Suprapubic skin (tissue), 4 donors: ENCODE results near the gene TTL. TPM values are rescaled to one million over a fixed set of nuclear protein-coding genes. Genes with fewer than 3 reads are reported as not detected.

Experiments used
- DNase-seq, 2 donors: peaks; one replicate each; pipeline ENCODE4 v3.0.0-alpha.2; 2019; ENCODE audit warnings: low spot score in 2 of 2
- H3K27ac ChIP-seq: fragments of 200-600 bp; sonication (generic); one replicate; pipeline ENCODE4 v1.5.1; 2019
- H3K27me3 ChIP-seq: fragments of 200-600 bp; sonication (generic); one replicate; pipeline ENCODE4 v1.5.1; 2019
- H3K36me3 ChIP-seq: fragments of 200-600 bp; sonication (generic); one replicate; pipeline ENCODE4 v1.5.1; 2019
- H3K4me1 ChIP-seq: fragments of 200-600 bp; sonication (generic); one replicate; pipeline ENCODE4 v1.5.1; 2019
- H3K4me3 ChIP-seq: fragments of 200-600 bp; sonication (generic); one replicate; pipeline ENCODE4 v1.5.1; 2019; ENCODE audit warnings: mild to moderate bottlenecking
- H3K9me3 ChIP-seq: fragments of 200-600 bp; sonication (generic); one replicate; pipeline ENCODE4 v1.5.1; 2019
- EP300 ChIP-seq: sonication (generic); formaldehyde crosslinking; IDR thresholded peaks from one replicate; pipeline ENCODE4 v1.6.1; 2017; ENCODE audit warnings: antibody characterized with exemption
- POLR2A ChIP-seq, 2 donors: fragments of 450-650 bp; IDR thresholded peaks; one replicate each; pipeline ENCODE4 v1.6.1; 2017; ENCODE audit warnings: antibody characterized with exemption in 2 of 2, mild to moderate bottlenecking in 2 of 2, moderate library complexity in 2 of 2
- POLR2AphosphoS5 ChIP-seq, 3 donors: sonication (generic); formaldehyde crosslinking; IDR thresholded peaks; one replicate each; pipeline ENCODE4 v1.6.1; 2017; ENCODE audit warnings: antibody characterized with exemption in 3 of 3
- WGBS: methylation state at CpG from one replicate; pipeline ENCODE4 v1.1.5; 2018; 5-methylcytosine and 5-hydroxymethylcytosine counted together
- total RNA-seq, 4 donors: library from RNA; depleted of rRNA; stranded (reverse); fragments of >200 nt; gene quantifications; one replicate each; pipeline ENCODE4 v1.1.0, GENCODE V29; 2016
- TF ChIP-seq, protein P1 (sequence below), 2 donors: fragments of 200-600 bp in 1 of 2; fragments of 450-650 bp in 1 of 2; sonication (generic) in 1 of 2; IDR thresholded peaks; one replicate each; pipeline ENCODE4 v1.5.1; 2016 to 2019; ENCODE audit warnings: antibody characterized with exemption in 2 of 2, mild to moderate bottlenecking in 1 of 2, moderate library complexity in 1 of 2

TTL gene
- total RNA-seq, 4 donors from 2014 or later, result 25.9 to 43.7 (median 32.0) TPM

DNA sequence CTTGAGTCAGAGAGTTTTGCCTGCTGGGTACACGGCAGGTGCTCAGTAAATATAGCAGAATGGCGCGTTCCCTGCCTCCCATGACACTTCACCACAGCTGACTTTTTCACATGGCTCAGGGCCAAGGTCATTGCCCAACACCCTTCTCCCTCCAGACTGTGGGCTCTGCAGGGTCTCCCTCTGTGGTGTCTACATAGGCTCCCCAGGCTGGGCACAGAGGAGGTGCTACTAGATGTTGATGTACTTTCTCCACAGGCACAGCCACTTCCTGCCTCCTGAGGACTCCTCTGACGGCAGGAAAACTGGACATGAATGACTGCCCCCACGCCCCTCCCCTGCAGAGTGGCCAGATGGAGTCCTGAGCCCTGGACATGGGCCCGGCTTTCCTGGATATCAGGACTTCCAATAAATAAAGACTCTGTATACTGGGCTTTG, 106.7 kb downstream of the TTL start:
- no peaks in the 10 kb centered on the region for H3K9me3 ChIP-seq
- no peak for DNase-seq
- WGBS, result 84% methylated on average over 4 of the region's 6 CpGs
- no peak overlapping the region for H3K4me3 ChIP-seq
- H3K4me1 ChIP-seq, result peaks cover 13% of the 10 kb centered on the region
- no peak overlapping the region for H3K27ac ChIP-seq
- TF ChIP-seq POLR2AphosphoS5 (IDR thresholded peaks at IDR 0.05), result no peak
- TF ChIP-seq, protein P1, sequence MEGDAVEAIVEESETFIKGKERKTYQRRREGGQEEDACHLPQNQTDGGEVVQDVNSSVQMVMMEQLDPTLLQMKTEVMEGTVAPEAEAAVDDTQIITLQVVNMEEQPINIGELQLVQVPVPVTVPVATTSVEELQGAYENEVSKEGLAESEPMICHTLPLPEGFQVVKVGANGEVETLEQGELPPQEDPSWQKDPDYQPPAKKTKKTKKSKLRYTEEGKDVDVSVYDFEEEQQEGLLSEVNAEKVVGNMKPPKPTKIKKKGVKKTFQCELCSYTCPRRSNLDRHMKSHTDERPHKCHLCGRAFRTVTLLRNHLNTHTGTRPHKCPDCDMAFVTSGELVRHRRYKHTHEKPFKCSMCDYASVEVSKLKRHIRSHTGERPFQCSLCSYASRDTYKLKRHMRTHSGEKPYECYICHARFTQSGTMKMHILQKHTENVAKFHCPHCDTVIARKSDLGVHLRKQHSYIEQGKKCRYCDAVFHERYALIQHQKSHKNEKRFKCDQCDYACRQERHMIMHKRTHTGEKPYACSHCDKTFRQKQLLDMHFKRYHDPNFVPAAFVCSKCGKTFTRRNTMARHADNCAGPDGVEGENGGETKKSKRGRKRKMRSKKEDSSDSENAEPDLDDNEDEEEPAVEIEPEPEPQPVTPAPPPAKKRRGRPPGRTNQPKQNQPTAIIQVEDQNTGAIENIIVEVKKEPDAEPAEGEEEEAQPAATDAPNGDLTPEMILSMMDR (IDR thresholded peaks at IDR 0.05), result no peak
- no peak for TF ChIP-seq EP300
- no peak for TF ChIP-seq POLR2A (IDR thresholded peaks at IDR 0.05)
- H3K36me3 ChIP-seq, result peaks cover 20% of the 10 kb centered on the region
- no peaks in the 10 kb centered on the region for H3K27me3 ChIP-seq

Other genes with a start within 250 kb of the TTL start
- 10 to 100 TPM; 10.1 to 65.9 (median 35.2) TPM for gene ZC3H8, start 227.1 kb upstream of the TTL start, total RNA-seq
- 10 to 100 TPM; 10.3 to 38.5 (median 14.3) TPM for gene ZC3H6, start 206.6 kb upstream of the TTL start, total RNA-seq
- 10 to 100 TPM; 12.1 to 69.9 (median 19.1) TPM for gene RGPD8, start 48.5 kb upstream of the TTL start, total RNA-seq
- gene POLR1B, start 60.3 kb downstream of the TTL start, total RNA-seq, result 10 to 100 TPM; 21.9 to 27.9 (median 27.4) TPM
- 10 to 100 TPM; 11.7 to 23.2 (median 16.1) TPM for gene CHCHD5, start 102.5 kb downstream of the TTL start, total RNA-seq
- 10 to 100 TPM; 19.2 to 50.6 (median 34.5) TPM for gene SLC20A1, start 163.8 kb downstream of the TTL start, total RNA-seq
- 1 to 10 TPM in 1 of 4 donors, not detected in 3; 4.2 TPM for gene NT5DC4, start 238.9 kb downstream of the TTL start, total RNA-seq